Fibroblast of upper back skin (primary cell): ENCODE measurements around the gene OTOP2.
"Not testable (repeated sequence)": the region's sequence is repeated elsewhere in the genome, so short reads cannot be mapped to it uniquely, and the experiment has no call there.

ENCODE experiments used
- DNase-seq: peaks from one replicate; pipeline ENCODE4 v3.0.0-alpha.2; 2013

Gene OTOP2

DNA sequence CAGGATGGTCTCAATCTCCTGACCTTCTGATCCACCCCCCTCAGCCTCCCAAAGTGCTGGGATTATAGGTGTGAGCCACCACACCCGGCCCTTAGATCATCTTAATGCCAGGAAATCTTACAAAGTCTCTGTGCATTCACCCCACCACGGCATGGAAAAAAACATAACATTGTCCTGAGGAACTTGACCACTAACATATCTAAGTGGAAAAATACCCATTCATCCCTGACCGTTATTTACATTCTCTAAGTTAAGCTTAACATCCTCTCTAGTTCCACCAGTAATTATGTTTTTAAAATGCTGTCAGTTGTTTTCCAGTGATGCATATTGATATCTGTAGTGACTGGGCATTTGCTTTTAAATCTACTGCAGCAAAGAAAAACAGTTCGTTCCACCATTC, 51.9 kb downstream of the OTOP2 start:
- no peak for DNase-seq

DNA sequence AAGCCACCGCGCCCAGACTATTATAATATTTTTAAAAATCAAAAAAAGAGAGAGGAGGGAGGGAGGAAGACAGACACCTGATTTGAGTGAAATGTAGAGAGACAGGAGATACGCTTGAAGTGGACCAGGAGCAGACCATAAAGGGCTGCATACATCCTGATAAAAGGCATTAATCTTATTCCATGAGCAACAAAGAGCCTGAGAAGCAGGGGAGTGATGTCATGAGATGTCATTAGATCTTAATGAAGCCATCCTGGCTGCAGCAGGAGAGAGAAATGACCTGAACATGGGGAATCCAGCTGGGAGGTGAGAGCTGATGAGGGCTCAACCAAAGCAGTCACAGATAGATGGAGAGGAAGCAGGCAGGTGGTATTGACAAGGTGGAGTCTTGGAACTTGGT, 53.7 kb downstream of the OTOP2 start:
- DNase-seq = no peak

DNA sequence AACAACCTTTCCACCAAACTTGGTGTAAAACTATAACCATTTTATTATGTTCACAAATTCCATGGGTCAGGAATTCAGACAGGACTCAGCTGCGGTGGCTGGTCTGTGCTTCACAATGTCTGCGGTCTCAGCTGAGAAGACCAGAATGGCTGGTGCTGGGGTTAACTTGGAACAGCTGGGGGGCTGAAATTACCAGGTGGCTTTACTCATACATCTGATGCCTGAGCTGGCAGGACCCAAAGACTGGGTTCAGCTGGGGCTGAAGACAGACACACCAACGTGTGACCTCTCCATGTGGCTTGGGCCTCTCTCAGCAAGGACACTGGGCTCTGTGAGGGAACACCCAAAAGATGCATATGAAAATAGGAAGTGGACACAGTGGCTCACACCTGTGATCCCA, 54.2 kb downstream of the OTOP2 start:
- DNase-seq = no peak

DNA sequence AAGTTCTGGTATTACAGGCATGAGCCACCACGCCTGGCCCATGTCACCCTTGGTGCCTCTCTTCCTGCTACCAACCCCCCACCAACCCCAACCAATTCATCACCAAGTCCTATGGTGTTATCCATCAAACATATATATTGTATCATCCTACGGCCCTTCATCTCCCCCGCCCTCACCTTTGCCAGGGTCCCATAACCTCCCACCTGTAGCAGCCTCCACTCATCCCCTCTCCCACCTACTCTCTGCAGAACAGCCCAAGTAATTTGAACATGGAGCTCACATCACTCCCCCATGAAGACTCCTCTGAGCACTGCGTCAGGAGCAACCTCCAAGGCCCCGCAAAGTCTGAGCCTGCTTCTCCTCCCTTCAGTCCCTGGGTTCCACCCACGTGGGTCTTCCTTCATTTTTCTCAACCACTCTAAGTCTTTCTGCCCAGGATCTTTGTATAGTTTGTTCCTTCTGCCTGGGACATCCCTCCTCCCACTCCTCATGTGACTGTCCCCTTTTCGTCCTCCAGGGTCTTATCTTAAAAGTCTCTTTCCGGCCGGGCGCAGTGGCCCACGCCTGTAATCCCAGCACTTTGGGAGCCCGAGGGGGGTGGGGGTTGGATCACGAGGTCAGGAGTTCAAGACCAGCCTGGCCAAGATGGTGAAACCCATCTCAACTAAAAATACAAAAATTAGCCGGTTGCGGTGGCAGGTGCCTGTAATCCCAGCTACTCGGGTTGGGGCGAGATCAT, 55.5 kb downstream of the OTOP2 start:
- no peak for DNase-seq

DNA sequence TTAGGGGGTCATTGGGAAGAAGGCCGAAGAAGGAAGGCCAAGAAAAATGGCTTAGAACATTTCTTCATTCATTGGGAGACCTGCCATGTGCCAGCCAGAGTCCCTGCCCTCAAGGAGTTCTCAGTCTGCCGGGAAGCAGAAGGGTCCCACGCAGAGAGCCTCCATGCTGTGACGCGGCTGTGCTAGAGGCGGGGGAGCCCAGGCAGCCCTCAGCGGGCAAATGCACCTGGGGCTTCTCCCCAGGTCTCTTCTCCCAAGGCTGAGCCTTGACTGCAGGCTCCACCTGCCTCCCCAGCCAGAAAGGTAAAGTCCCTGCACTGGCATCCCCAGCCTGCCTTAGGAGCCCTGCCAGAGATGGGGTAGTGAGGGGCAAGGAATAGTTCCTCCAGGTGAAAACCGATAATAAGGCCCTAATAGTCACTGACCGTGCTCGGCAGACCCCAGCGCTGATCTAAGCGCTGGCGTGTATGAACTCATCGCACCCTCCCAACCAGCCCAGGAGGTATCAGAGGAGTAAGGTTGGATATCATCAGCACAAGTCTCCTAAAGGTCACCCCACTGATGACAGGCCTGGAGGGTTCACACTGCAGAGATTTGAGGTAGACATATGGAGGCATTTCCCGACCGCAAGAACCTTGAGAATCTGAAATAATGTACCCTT, 57.4 kb downstream of the OTOP2 start:
- no peak for DNase-seq

DNA sequence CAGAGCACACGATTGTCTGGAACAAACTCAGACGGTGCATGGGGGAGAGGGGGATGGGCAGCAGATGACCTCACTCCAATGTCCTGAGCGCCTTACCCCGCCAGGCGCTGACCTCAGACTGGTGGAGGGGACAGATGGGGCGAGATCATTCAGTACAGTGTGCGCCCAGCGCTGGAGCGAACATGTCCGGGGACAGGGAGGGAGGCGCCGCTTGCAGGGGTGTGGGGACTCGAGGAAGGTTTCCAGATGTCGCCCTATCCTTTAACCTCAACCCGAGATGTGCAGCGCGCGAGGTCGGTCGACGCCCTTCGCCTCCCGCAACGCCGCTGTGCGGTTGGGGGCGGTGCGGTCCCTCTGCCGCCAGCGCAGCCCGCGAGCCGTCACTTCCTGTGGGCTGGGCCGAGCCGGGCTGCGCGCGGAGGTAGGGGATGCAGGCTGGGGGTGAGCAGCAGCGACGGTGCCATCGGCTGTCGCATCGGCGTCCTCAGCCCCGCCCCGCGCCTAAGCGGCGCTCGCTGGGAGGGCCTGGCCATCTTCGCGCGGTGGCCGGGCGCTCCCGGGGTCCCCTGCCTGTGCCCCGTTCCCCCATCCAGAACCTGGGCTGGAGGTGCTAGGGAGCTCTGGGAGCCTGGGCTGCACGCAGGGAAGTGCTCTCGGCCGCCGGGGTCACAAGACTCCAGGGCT, 58.0 kb downstream of the OTOP2 start:
- peak; percentile 45 for DNase-seq

DNA sequence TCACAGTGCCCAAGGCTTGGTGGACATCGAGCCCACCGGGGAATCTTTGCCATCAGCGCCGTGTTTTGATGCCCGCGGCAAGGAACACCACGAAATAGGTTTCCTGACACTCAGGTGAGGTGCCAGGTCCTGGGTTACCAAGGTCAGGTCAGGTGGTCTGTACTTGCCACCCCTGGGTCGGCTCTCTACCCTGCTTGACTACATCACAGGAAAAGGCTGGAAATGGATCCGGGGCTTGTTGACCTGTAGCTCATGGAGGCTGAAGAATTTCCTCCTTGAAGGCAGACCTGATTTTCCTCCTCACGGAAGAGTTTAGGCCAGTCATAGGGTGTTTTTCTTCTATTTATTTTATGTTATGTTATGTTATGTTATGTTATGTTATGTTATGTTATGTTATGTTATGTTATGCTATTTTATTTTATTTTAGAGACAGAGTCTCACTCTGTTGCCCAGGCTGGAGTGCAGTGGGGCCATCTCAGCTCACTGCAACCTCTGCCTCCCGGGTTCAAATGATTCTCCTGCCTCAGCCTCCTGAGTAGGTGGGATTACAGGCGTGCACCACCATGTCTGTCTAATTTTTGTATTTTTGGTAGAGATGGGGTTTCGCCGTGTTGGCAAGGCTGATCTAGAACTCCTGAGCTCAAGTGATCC, 58.7 kb downstream of the OTOP2 start:
- DNase-seq = not testable (repeated sequence)
